ENCODE measurements around the gene SIGLEC1.

- TF ChIP-seq POLR2A (IDR thresholded peaks at IDR 0.05; ENCODE audit: control extremely low read depth in 1 of 2, low read depth in 2 of 2, low read length in 2 of 2) (no peak), CTCF (IDR thresholded peaks at IDR 0.05; ENCODE audit: control extremely low read depth in 1 of 3, insufficient read depth in 1 of 3, low read depth in 1 of 3, low read length in 3 of 3) (no peak), EZH2 (IDR thresholded peaks at IDR 0.05; ENCODE audit: low read depth, low read length, severe bottlenecking) (no peak), KDM5A (IDR thresholded peaks at IDR 0.05; ENCODE audit: low read length) (no peak), ASH2L (IDR thresholded peaks at IDR 0.05; ENCODE audit: low read length) (no peak), MAX (IDR thresholded peaks at IDR 0.05) (no peak), SP1 (IDR thresholded peaks at IDR 0.05; ENCODE audit: low read depth, low read length) (no peak), EGR1 (IDR thresholded peaks at IDR 0.05; ENCODE audit: borderline replicate concordance, low read depth, low read length) (no peak), RAD21 (IDR thresholded peaks at IDR 0.05 in 1 of 2, conservative IDR thresholded peaks at IDR 0.05 in 1 of 2; ENCODE audit: low read depth in 2 of 2, low read length in 2 of 2) (no peak), HDAC6 (IDR thresholded peaks at IDR 0.05; ENCODE audit: low read depth, low read length) (no peak), TAF1 (IDR thresholded peaks at IDR 0.05; ENCODE audit: low read depth, low read length) (no peak), PHF8 (conservative IDR thresholded peaks at IDR 0.05; ENCODE audit: low read depth, low read length) (no peak), SIX5 (IDR thresholded peaks at IDR 0.05; ENCODE audit: low read depth, low read length) (no peak)
These were observed 5.5 kb downstream of the SIGLEC1 start for GRCh38 chr20:3706774-3707507.

All from H1 (cell line).